WTC11 (cell line): Measurements from ENCODE around the gene MYO18B. TPM values are rescaled to one million over a fixed set of nuclear protein-coding genes. Genes with fewer than 3 reads are reported as not detected.

Experiments used
- ATAC-seq: fragments of 200-7000 bp; cut with Tn5 transposase; 2 replicates; pipeline ENCODE4 v1.10.0; 2021; ENCODE audit warnings: mild to moderate bottlenecking, moderate library complexity
- CTCF ChIA-PET: fragments of 300-600 bp; sonication (Branson Sonifier 250); formaldehyde crosslinking; loops from one replicate; lab custom pipeline; 2021; ENCODE audit warnings: antibody characterized with exemption; lab: Charles Lee
- POLR2A ChIA-PET: fragments of 350-600 bp; sonication (Branson Sonifier 250); formaldehyde crosslinking; loops from one replicate; lab custom pipeline; 2021; ENCODE audit warnings: antibody characterized with exemption; lab: Charles Lee
- DNase-seq: peaks from one replicate; pipeline ENCODE4 v3.0.0; 2021; ENCODE audit warnings: low spot score
- H3K27ac Mint-ChIP-seq: 2 replicates; pipeline ENCODE4 v1.8.0; 2021; ENCODE audit warnings: mixed read lengths
- H3K27me3 Mint-ChIP-seq: 2 replicates; pipeline ENCODE4 v1.8.0; 2021; ENCODE audit warnings: low read depth, mild to moderate bottlenecking, moderate library complexity, mixed read lengths
- H3K36me3 Mint-ChIP-seq: 2 replicates; pipeline ENCODE4 v1.8.0; 2021; ENCODE audit warnings: mixed read lengths
- H3K4me1 Mint-ChIP-seq: 2 replicates; pipeline ENCODE4 v1.8.0; 2022; ENCODE audit warnings: mixed read lengths
- H3K4me3 Mint-ChIP-seq: 2 replicates; pipeline ENCODE4 v1.8.0; 2021; ENCODE audit warnings: mild to moderate bottlenecking, moderate library complexity, mixed read lengths
- H3K9me3 Mint-ChIP-seq: 2 replicates; pipeline ENCODE4 v1.8.0; 2021; ENCODE audit warnings: mixed read lengths
- AFF4 ChIP-seq: sonication (generic); formaldehyde crosslinking; IDR thresholded peaks from 2 replicates; pipeline ENCODE4 v1.8.1; 2023; ENCODE audit warnings: mild to moderate bottlenecking, missing genetic modification reagents, borderline replicate concordance
- AR ChIP-seq: fragments of 250-450 bp; sonication (Bioruptor Pico); IDR thresholded peaks from 2 replicates; pipeline ENCODE4 v1.9.0; 2021; ENCODE audit warnings: mild to moderate bottlenecking
- ATF2 ChIP-seq: sonication (generic); formaldehyde crosslinking; IDR thresholded peaks from 2 replicates; pipeline ENCODE4 v1.8.1; 2022; ENCODE audit warnings: low read depth, missing genetic modification reagents, borderline replicate concordance
- E2F5 ChIP-seq: sonication (generic); formaldehyde crosslinking; IDR thresholded peaks from 2 replicates; pipeline ENCODE4 v1.8.1; 2022; ENCODE audit warnings: mild to moderate bottlenecking, moderate library complexity, missing genetic modification reagents
- FOXJ3 ChIP-seq: sonication (generic); formaldehyde crosslinking; IDR thresholded peaks from 2 replicates; pipeline ENCODE4 v1.9.0; 2021; ENCODE audit warnings: missing genetic modification reagents, mild to moderate bottlenecking, borderline replicate concordance
- NR1H2 ChIP-seq: sonication (generic); formaldehyde crosslinking; IDR thresholded peaks from 2 replicates; pipeline ENCODE4 v1.9.0; 2021; ENCODE audit warnings: mild to moderate bottlenecking, moderate library complexity, missing genetic modification reagents
- PRRX2 ChIP-seq: fragments of 250-450 bp; sonication (Bioruptor Pico); IDR thresholded peaks from 2 replicates; pipeline ENCODE4 v1.8.0; 2021; ENCODE audit warnings: mild to moderate bottlenecking
- SMAD4 ChIP-seq: sonication (generic); formaldehyde crosslinking; IDR thresholded peaks from 2 replicates; pipeline ENCODE4 v1.8.0; 2022; ENCODE audit warnings: mild to moderate bottlenecking, missing genetic modification reagents
- STAT6 ChIP-seq: sonication (generic); formaldehyde crosslinking; conservative IDR thresholded peaks from 2 replicates; pipeline ENCODE4 v1.8.1; 2023; ENCODE audit warnings: mild to moderate bottlenecking, low read depth, missing genetic modification reagents, moderate library complexity
- total RNA-seq: library from RNA; stranded (reverse); gene quantifications from 3 replicates; pipeline ENCODE4 v1.2.3, GENCODE V29; 2021

The MYO18B gene
- total RNA-seq, 1 experiment from 2014 or later = 0.96 TPM

GRCh38 chr22:25702571-25703167 lies 39.3 kb upstream of the MYO18B start (continued):
- no peak for TF ChIP-seq AFF4
- TF ChIP-seq AR = no peak
- no peak for TF ChIP-seq ATF2 (CRISPR knock-in tag)
- no peak for TF ChIP-seq STAT6
- TF ChIP-seq E2F5 = no peak
- TF ChIP-seq NR1H2 (CRISPR knock-in tag) = no peak

- CTCF ChIA-PET = interaction anchor here (0.6 kb wide), 1 partner anchor 454 kb away, joined by 5 read pairs; no protein-coding TSS in a partner anchor
- no peak for TF ChIP-seq STAT6
- no peak for TF ChIP-seq SMAD4 (CRISPR knock-in tag)
- TF ChIP-seq FOXJ3 (CRISPR knock-in tag) = no peak
- TF ChIP-seq PRRX2 (CRISPR knock-in tag) = no peak
- TF ChIP-seq, all 79 proteins: peak for 0
- H3K36me3 Mint-ChIP-seq = peaks cover 4% of the 10 kb centered on the region; the same call in 1 of the 2 replicates
- H3K4me3 Mint-ChIP-seq = no peak overlapping the region
- H3K27ac Mint-ChIP-seq = no peak overlapping the region
- H3K27me3 Mint-ChIP-seq = no peaks in the 10 kb centered on the region
- ATAC-seq (no peak), DNase-seq (no peak)
- H3K9me3 Mint-ChIP-seq = no peaks in the 10 kb centered on the region
- no peaks in the 10 kb centered on the region for H3K4me1 Mint-ChIP-seq
- POLR2A ChIA-PET = no interaction called here
These were observed 37.3 kb upstream of the MYO18B start for GRCh38 chr22:25704701-25705100.
